HepG2 (cell line): ENCODE data around the gene CENPB. TPM values are rescaled to one million over a fixed set of nuclear protein-coding genes. Genes with fewer than 3 reads are reported as not detected.
A peak's percentile ranks its signal among the peaks of the same experiment; 100 is the strongest.

Source experiments
- ETV6 ChIP-seq: sonication (generic); formaldehyde crosslinking; conservative IDR thresholded peaks from 2 replicates; pipeline ENCODE4 v1.4.0; 2020; ENCODE audit warnings: missing genetic modification reagents
- GFI1 ChIP-seq: sonication (generic); formaldehyde crosslinking; IDR thresholded peaks from 2 replicates; pipeline ENCODE4 v1.5.0; 2020; ENCODE audit warnings: missing genetic modification reagents, mild to moderate bottlenecking, borderline replicate concordance
- HCFC1 ChIP-seq: fragments of 150-350 bp; IDR thresholded peaks from 2 replicates; pipeline ENCODE4 v1.6.1; 2014; ENCODE audit warnings: low read depth, low read length
- HDAC2 ChIP-seq: sonication (generic); formaldehyde crosslinking; IDR thresholded peaks from 2 replicates; pipeline ENCODE4 v1.4.0; 2020; ENCODE audit warnings: missing genetic modification reagents
- MZF1 ChIP-seq: sonication (generic); formaldehyde crosslinking; IDR thresholded peaks from 2 replicates; pipeline ENCODE4 v1.8.1; 2023; ENCODE audit warnings: mild to moderate bottlenecking, missing genetic modification reagents, borderline replicate concordance
- PHF5A ChIP-seq: IDR thresholded peaks from one replicate; pipeline ENCODE4 v1.6.1; 2018; ENCODE audit warnings: low read depth, missing genetic modification reagents; ENCODE audit not compliant: unreplicated experiment
- ZKSCAN1 ChIP-seq: fragments of 150-350 bp; IDR thresholded peaks from 2 replicates; pipeline ENCODE4 v1.6.1; 2014; ENCODE audit warnings: low read length
- ZNF460 ChIP-seq: sonication (generic); formaldehyde crosslinking; IDR thresholded peaks from 2 replicates; pipeline ENCODE4 v1.5.1; 2020; ENCODE audit warnings: missing genetic modification reagents, mild to moderate bottlenecking, borderline replicate concordance
- ZNF629 ChIP-seq: sonication (generic); formaldehyde crosslinking; conservative IDR thresholded peaks from 2 replicates; pipeline ENCODE4 v1.5.0; 2020; ENCODE audit warnings: missing genetic modification reagents
- ZNF841 ChIP-seq: sonication (generic); formaldehyde crosslinking; IDR thresholded peaks from 2 replicates; pipeline ENCODE4 v1.8.1; 2023; ENCODE audit warnings: missing genetic modification reagents, borderline replicate concordance
- polyA plus RNA-seq, 8 experiments: library from polyadenylated mRNA; depleted of rRNA in 3 of 8; stranded (reverse) in 7 of 8; unstranded in 1 of 8; fragments of >200 nt; fragmentation: Illumina TruSeq in 4 of 8; extraction: Trizol in 4 of 8; gene quantifications; 2 replicates each; pipeline versions ENCODE4 v1.2.1 to v1.2.3, GENCODE V29; 2011 to 2016; ENCODE audit warnings: low read depth in 4 of 8, missing spikeins in 1 of 8, mixed read lengths in 1 of 8; ENCODE audit not compliant: insufficient read depth in 1 of 8
- total RNA-seq, 5 experiments: library from RNA; depleted of rRNA; stranded (reverse); fragments of >200 nt; fragmentation: Illumina TruSeq; extraction: Trizol; gene quantifications; 2 replicates each; pipeline ENCODE4 v1.2.3, GENCODE V29; 2016; ENCODE audit warnings: low read depth in 1 of 5
- TF ChIP-seq, protein P1 (sequence below): sonication (generic); formaldehyde crosslinking; conservative IDR thresholded peaks from 2 replicates; pipeline ENCODE4 v1.8.1; 2023; ENCODE audit warnings: missing genetic modification reagents
- TF ChIP-seq, protein P2 (sequence below), 2 experiments: sonication (generic) in 1 of 2; formaldehyde crosslinking in 1 of 2; IDR thresholded peaks; 2 replicates each; pipeline versions ENCODE4 v1.6.1 to v1.9.0; 2014 to 2022; ENCODE audit warnings: antibody characterized with exemption in 1 of 2, borderline replicate concordance in 1 of 2, inconsistent platforms in 1 of 2, low read depth in 1 of 2, missing genetic modification reagents in 1 of 2
- TF ChIP-seq, protein P3 (sequence below): sonication (generic); formaldehyde crosslinking; IDR thresholded peaks from 2 replicates; pipeline ENCODE4 v1.4.0; 2020; ENCODE audit warnings: missing genetic modification reagents
- TF ChIP-seq, protein P4 (sequence below): sonication (generic); formaldehyde crosslinking; IDR thresholded peaks from 2 replicates; pipeline ENCODE4 v1.5.1; 2020; ENCODE audit warnings: mild to moderate bottlenecking, moderate library complexity, missing genetic modification reagents
- TF ChIP-seq, protein P5 (sequence below): IDR thresholded peaks from 2 replicates; pipeline ENCODE4 v1.6.1; 2012; ENCODE audit warnings: inconsistent platforms

The CENPB gene
- total and polyA plus RNA-seq, 2 of the 13 experiments (the other 11 are each of a cell fraction or from before 2014, with no cell fraction given), result 10.4 to 54.5 TPM

DNA sequence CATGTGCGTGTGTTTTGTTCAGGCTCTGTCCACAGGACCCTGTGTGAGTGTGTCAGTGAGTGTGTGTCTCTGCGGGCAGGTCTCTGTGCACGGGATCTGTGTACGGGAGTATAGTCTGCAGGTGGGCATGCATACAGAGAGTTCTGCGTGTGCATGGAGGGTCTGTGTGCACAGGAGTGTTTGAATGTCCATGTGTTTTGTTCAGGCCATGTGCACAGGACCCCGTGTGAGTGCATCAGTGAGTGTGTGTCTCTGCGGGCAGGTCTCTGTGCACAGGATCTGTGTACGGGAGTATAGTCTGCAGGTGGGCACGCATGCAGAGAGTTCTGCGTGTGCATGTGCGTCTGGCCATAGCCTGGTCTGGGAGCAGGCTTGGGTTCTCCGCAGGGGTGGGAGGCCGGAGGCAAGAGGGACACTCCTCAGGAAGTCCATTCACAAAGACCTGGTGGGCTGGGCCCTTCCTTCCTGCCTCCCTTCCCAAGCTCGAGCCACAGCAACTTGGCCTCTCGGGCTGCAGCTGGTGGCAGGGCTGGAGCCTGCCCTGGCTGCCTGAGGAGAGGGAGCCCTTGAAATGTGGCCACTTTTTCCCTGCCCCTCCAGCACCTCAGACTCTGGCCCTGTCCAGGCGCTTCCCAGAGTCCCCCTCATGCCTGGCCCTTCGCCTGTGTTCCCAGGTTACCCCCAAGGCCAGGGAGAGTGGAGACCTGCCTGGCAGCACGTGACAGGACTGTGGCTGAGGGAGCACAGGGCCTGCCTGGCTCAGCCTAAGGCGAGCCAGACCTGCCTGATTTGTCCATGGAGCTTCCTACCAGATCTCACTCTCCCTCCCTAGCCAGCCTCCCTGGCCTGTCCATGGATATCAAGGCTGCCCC, 47.2 kb downstream of the CENPB start (continued):
- TF ChIP-seq, protein P1, sequence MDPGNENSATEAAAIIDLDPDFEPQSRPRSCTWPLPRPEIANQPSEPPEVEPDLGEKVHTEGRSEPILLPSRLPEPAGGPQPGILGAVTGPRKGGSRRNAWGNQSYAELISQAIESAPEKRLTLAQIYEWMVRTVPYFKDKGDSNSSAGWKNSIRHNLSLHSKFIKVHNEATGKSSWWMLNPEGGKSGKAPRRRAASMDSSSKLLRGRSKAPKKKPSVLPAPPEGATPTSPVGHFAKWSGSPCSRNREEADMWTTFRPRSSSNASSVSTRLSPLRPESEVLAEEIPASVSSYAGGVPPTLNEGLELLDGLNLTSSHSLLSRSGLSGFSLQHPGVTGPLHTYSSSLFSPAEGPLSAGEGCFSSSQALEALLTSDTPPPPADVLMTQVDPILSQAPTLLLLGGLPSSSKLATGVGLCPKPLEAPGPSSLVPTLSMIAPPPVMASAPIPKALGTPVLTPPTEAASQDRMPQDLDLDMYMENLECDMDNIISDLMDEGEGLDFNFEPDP (CRISPR knock-in tag), result 0 out of 2 replicates have a peak, but pooled peaks have one; percentile 82
- TF ChIP-seq, protein P2, sequence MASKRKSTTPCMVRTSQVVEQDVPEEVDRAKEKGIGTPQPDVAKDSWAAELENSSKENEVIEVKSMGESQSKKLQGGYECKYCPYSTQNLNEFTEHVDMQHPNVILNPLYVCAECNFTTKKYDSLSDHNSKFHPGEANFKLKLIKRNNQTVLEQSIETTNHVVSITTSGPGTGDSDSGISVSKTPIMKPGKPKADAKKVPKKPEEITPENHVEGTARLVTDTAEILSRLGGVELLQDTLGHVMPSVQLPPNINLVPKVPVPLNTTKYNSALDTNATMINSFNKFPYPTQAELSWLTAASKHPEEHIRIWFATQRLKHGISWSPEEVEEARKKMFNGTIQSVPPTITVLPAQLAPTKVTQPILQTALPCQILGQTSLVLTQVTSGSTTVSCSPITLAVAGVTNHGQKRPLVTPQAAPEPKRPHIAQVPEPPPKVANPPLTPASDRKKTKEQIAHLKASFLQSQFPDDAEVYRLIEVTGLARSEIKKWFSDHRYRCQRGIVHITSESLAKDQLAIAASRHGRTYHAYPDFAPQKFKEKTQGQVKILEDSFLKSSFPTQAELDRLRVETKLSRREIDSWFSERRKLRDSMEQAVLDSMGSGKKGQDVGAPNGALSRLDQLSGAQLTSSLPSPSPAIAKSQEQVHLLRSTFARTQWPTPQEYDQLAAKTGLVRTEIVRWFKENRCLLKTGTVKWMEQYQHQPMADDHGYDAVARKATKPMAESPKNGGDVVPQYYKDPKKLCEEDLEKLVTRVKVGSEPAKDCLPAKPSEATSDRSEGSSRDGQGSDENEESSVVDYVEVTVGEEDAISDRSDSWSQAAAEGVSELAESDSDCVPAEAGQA (IDR thresholded peaks at IDR 0.05; ENCODE audit: low read depth), result no peak
- TF ChIP-seq, protein P2 (CRISPR knock-in tag; IDR thresholded peaks at IDR 0.05; ENCODE audit: borderline replicate concordance), result no peak
- TF ChIP-seq MZF1 (CRISPR knock-in tag), result no peak
- TF ChIP-seq, protein P3, sequence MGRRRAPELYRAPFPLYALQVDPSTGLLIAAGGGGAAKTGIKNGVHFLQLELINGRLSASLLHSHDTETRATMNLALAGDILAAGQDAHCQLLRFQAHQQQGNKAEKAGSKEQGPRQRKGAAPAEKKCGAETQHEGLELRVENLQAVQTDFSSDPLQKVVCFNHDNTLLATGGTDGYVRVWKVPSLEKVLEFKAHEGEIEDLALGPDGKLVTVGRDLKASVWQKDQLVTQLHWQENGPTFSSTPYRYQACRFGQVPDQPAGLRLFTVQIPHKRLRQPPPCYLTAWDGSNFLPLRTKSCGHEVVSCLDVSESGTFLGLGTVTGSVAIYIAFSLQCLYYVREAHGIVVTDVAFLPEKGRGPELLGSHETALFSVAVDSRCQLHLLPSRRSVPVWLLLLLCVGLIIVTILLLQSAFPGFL, result no peak
- TF ChIP-seq PHF5A (CRISPR knock-in tag), result peak; percentile 44
- no peak for TF ChIP-seq ETV6 (CRISPR knock-in tag)
- TF ChIP-seq, protein P4, sequence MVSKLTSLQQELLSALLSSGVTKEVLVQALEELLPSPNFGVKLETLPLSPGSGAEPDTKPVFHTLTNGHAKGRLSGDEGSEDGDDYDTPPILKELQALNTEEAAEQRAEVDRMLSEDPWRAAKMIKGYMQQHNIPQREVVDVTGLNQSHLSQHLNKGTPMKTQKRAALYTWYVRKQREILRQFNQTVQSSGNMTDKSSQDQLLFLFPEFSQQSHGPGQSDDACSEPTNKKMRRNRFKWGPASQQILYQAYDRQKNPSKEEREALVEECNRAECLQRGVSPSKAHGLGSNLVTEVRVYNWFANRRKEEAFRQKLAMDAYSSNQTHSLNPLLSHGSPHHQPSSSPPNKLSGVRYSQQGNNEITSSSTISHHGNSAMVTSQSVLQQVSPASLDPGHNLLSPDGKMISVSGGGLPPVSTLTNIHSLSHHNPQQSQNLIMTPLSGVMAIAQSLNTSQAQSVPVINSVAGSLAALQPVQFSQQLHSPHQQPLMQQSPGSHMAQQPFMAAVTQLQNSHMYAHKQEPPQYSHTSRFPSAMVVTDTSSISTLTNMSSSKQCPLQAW (CRISPR knock-in tag), result 0 out of 2 replicates have a peak, but pooled peaks have one; percentile 15
- no peak for TF ChIP-seq ZKSCAN1
- TF ChIP-seq HDAC2 (CRISPR knock-in tag), result no peak
- TF ChIP-seq GFI1 (CRISPR knock-in tag), result no peak
- no peak for TF ChIP-seq ZNF460 (CRISPR knock-in tag)
- no peak for TF ChIP-seq HCFC1
- TF ChIP-seq, protein P5, sequence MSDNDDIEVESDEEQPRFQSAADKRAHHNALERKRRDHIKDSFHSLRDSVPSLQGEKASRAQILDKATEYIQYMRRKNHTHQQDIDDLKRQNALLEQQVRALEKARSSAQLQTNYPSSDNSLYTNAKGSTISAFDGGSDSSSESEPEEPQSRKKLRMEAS, result peak; percentile 93
- TF ChIP-seq ZNF629 (CRISPR knock-in tag), result 0 out of 2 replicates have a peak, but pooled peaks have one; percentile 19
- no peak for TF ChIP-seq ZNF841
